Measurements from ENCODE around the gene ADGRA1. TPM values are rescaled to one million over a fixed set of nuclear protein-coding genes. Genes with fewer than 3 reads are reported as not detected.

Gene ADGRA1
- total and polyA plus RNA-seq, 2 experiments from 2014 or later, result not detected

- Histone ChIP-seq H3K27me3 (replicated peaks; ENCODE audit: insufficient read depth) (no peaks in the 10 kb centered on the region), H4K20me1 (ENCODE audit: insufficient read depth) (no peaks in the 10 kb centered on the region), H3K27ac (no peak overlapping the region), H3K9ac (no peak overlapping the region), H3K4me3 (no peak overlapping the region), H3K4me1 (ENCODE audit: insufficient read depth) (no peaks in the 10 kb centered on the region), H3K9me3 (ENCODE audit: low read depth) (no peaks in the 10 kb centered on the region), H3F3A (ENCODE audit: insufficient read depth) (no peaks in the 10 kb centered on the region), H2AFZ (no peak overlapping the region), H3K36me3 (ENCODE audit: low read depth) (no peaks in the 10 kb centered on the region), H3K9me2 (ENCODE audit: insufficient read depth) (no peaks in the 10 kb centered on the region), H3K79me2 (ENCODE audit: insufficient read depth) (no peaks in the 10 kb centered on the region), H3K4me2 (ENCODE audit: unreplicated experiment) (no peak overlapping the region)
- TF ChIP-seq EZH2phosphoT487 (IDR thresholded peaks at IDR 0.05; ENCODE audit: insufficient read depth, low read depth), result no peak
- TF ChIP-seq EZH2 (IDR thresholded peaks at IDR 0.05; ENCODE audit: insufficient read depth, poor library complexity, severe bottlenecking), result no peak
- WGBS, 2 experiments (ENCODE audit: low coverage in 1 of 2, low lambda C conversion rate in 2 of 2, missing lambda C conversion rate in 2 of 2), result 89 to 91% methylated on average over 31 of the region's 31 CpGs
- no peak for DNase-seq
- in situ Hi-C loops (cut with MboI), result no loop called here
Measured at GRCh38 chr10:133113146-133113830, 25.6 kb downstream of the ADGRA1 start.

- no peaks in the 10 kb centered on the region for H3K9me3 ChIP-seq (ENCODE audit: low read depth)
- WGBS, 2 experiments (ENCODE audit: low coverage in 1 of 2, low lambda C conversion rate in 2 of 2, missing lambda C conversion rate in 2 of 2), result 62 to 68% methylated on average over 10 to 12 of the region's 12 CpGs
- no peak for TF ChIP-seq EZH2 (IDR thresholded peaks at IDR 0.05; ENCODE audit: insufficient read depth, poor library complexity, severe bottlenecking)
- no peak for TF ChIP-seq EZH2phosphoT487 (IDR thresholded peaks at IDR 0.05; ENCODE audit: insufficient read depth, low read depth)
- DNase-seq, result no peak
- H3K79me2 ChIP-seq (ENCODE audit: insufficient read depth), result no peaks in the 10 kb centered on the region
- no peaks in the 10 kb centered on the region for H4K20me1 ChIP-seq (ENCODE audit: insufficient read depth)
- H2AFZ ChIP-seq, result no peak overlapping the region
- H3K4me3 ChIP-seq, result no peak overlapping the region
- H3K4me2 ChIP-seq (ENCODE audit: unreplicated experiment), result no peak overlapping the region
- H3K27me3 ChIP-seq (replicated peaks; ENCODE audit: insufficient read depth), result no peaks in the 10 kb centered on the region
- H3K27ac ChIP-seq, result no peak overlapping the region
- H3K4me1 ChIP-seq (ENCODE audit: insufficient read depth), result no peaks in the 10 kb centered on the region
- no peaks in the 10 kb centered on the region for H3K36me3 ChIP-seq (ENCODE audit: low read depth)
- no peaks in the 10 kb centered on the region for H3K9me2 ChIP-seq (ENCODE audit: insufficient read depth)
- no peak overlapping the region for H3K9ac ChIP-seq
- no peaks in the 10 kb centered on the region for H3F3A ChIP-seq (ENCODE audit: insufficient read depth)
- in situ Hi-C loops (cut with MboI), result no loop called here
Measured at GRCh38 chr10:133113847-133114246, 26.1 kb downstream of the ADGRA1 start.

- Histone ChIP-seq H3K36me3 (ENCODE audit: low read depth) (no peaks in the 10 kb centered on the region), H3K27ac (no peak overlapping the region), H3K4me2 (ENCODE audit: unreplicated experiment) (no peak overlapping the region), H3K79me2 (ENCODE audit: insufficient read depth) (no peaks in the 10 kb centered on the region), H2AFZ (no peak overlapping the region), H3K4me3 (no peak overlapping the region), H3K9me2 (ENCODE audit: insufficient read depth) (no peaks in the 10 kb centered on the region), H4K20me1 (ENCODE audit: insufficient read depth) (no peaks in the 10 kb centered on the region), H3K27me3 (replicated peaks; ENCODE audit: insufficient read depth) (no peaks in the 10 kb centered on the region), H3K9ac (no peak overlapping the region), H3K9me3 (ENCODE audit: low read depth) (no peaks in the 10 kb centered on the region), H3K4me1 (ENCODE audit: insufficient read depth) (no peaks in the 10 kb centered on the region), H3F3A (ENCODE audit: insufficient read depth) (no peaks in the 10 kb centered on the region)
- TF ChIP-seq EZH2 (IDR thresholded peaks at IDR 0.05; ENCODE audit: insufficient read depth, poor library complexity, severe bottlenecking) (no peak), EZH2phosphoT487 (IDR thresholded peaks at IDR 0.05; ENCODE audit: insufficient read depth, low read depth) (no peak)
- in situ Hi-C loops (cut with MboI), result no loop called here
- DNase-seq, result no peak
- 67% methylated on average over 18 of the region's 18 CpGs for WGBS, 2 experiments (ENCODE audit: low coverage in 1 of 2, low lambda C conversion rate in 2 of 2, missing lambda C conversion rate in 2 of 2)
Measured at GRCh38 chr10:133114251-133114650, 26.5 kb downstream of the ADGRA1 start.

GRCh38 chr10:133114726-133115452 lies 27.2 kb downstream of the ADGRA1 start:
- Histone ChIP-seq H3K79me2 (ENCODE audit: insufficient read depth) (no peaks in the 10 kb centered on the region), H3K9ac (no peak overlapping the region), H3K4me3 (no peak overlapping the region), H3K9me2 (ENCODE audit: insufficient read depth) (no peaks in the 10 kb centered on the region), H3K4me2 (ENCODE audit: unreplicated experiment) (no peak overlapping the region), H3K36me3 (ENCODE audit: low read depth) (no peaks in the 10 kb centered on the region), H3K4me1 (ENCODE audit: insufficient read depth) (no peaks in the 10 kb centered on the region), H3F3A (ENCODE audit: insufficient read depth) (no peaks in the 10 kb centered on the region), H4K20me1 (ENCODE audit: insufficient read depth) (no peaks in the 10 kb centered on the region), H3K27ac (no peak overlapping the region), H3K27me3 (replicated peaks; ENCODE audit: insufficient read depth) (no peaks in the 10 kb centered on the region), H3K9me3 (ENCODE audit: low read depth) (no peaks in the 10 kb centered on the region), H2AFZ (no peak overlapping the region)
- no peak for DNase-seq
- WGBS, 2 experiments (ENCODE audit: low coverage in 1 of 2, low lambda C conversion rate in 2 of 2, missing lambda C conversion rate in 2 of 2), result 62 to 64% methylated on average over 29 to 33 of the region's 33 CpGs
- in situ Hi-C loops (cut with MboI), result no loop called here
- no peak for TF ChIP-seq EZH2phosphoT487 (IDR thresholded peaks at IDR 0.05; ENCODE audit: insufficient read depth, low read depth)
- no peak for TF ChIP-seq EZH2 (IDR thresholded peaks at IDR 0.05; ENCODE audit: insufficient read depth, poor library complexity, severe bottlenecking)
